AG10803 (cell line): ENCODE measurements around the gene PORCN.

Experiments used
- DNase-seq: peaks from one replicate; pipeline ENCODE4 v3.0.0; 2010; ENCODE audit warnings: low read depth
- H3K4me3 ChIP-seq: 2 replicates; pipeline ENCODE4 v1.5.1; 2011; ENCODE audit warnings: mild to moderate bottlenecking, low read length, control low read depth
- TF ChIP-seq, protein P1 (sequence below): conservative IDR thresholded peaks from 2 replicates; pipeline ENCODE4 v1.5.1; 2011; ENCODE audit warnings: mild to moderate bottlenecking, low read length, control low read depth, inconsistent platforms

Gene PORCN

DNA sequence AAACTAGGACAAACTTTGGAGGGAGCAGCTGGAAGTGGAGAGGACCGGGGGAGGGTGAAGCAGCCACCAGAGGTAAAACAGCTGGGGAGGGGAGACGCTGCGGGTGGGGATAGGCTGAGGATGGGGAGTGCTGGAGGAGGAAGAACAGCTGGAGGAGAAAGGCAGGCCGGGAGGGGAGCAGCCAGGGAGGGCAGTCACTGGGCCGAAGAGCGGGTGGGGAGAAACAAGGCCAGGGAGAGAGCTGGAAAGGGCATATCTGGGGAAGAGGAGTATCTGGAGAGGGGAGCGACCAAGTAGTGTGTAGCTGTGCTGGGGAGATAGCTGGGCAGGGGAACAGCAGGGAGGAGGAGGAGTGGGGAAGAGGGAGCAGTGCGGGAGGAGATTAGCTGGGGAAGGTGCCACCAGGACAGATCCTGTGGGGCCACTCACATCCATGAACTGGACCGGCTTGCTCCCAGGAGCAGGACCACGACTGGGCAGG lies 41.5 kb upstream of the PORCN start:
- TF ChIP-seq, protein P1, sequence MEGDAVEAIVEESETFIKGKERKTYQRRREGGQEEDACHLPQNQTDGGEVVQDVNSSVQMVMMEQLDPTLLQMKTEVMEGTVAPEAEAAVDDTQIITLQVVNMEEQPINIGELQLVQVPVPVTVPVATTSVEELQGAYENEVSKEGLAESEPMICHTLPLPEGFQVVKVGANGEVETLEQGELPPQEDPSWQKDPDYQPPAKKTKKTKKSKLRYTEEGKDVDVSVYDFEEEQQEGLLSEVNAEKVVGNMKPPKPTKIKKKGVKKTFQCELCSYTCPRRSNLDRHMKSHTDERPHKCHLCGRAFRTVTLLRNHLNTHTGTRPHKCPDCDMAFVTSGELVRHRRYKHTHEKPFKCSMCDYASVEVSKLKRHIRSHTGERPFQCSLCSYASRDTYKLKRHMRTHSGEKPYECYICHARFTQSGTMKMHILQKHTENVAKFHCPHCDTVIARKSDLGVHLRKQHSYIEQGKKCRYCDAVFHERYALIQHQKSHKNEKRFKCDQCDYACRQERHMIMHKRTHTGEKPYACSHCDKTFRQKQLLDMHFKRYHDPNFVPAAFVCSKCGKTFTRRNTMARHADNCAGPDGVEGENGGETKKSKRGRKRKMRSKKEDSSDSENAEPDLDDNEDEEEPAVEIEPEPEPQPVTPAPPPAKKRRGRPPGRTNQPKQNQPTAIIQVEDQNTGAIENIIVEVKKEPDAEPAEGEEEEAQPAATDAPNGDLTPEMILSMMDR, result no peak
- DNase-seq, result no peak
- peak overlapping the region; percentile 55 for H3K4me3 ChIP-seq

- TF ChIP-seq, protein P1, result no peak
- peak overlapping the region; percentile 55 for H3K4me3 ChIP-seq
- DNase-seq, result no peak
These were observed 40.5 kb upstream of the PORCN start for GRCh38 chrX:48468247-48468671.

DNA sequence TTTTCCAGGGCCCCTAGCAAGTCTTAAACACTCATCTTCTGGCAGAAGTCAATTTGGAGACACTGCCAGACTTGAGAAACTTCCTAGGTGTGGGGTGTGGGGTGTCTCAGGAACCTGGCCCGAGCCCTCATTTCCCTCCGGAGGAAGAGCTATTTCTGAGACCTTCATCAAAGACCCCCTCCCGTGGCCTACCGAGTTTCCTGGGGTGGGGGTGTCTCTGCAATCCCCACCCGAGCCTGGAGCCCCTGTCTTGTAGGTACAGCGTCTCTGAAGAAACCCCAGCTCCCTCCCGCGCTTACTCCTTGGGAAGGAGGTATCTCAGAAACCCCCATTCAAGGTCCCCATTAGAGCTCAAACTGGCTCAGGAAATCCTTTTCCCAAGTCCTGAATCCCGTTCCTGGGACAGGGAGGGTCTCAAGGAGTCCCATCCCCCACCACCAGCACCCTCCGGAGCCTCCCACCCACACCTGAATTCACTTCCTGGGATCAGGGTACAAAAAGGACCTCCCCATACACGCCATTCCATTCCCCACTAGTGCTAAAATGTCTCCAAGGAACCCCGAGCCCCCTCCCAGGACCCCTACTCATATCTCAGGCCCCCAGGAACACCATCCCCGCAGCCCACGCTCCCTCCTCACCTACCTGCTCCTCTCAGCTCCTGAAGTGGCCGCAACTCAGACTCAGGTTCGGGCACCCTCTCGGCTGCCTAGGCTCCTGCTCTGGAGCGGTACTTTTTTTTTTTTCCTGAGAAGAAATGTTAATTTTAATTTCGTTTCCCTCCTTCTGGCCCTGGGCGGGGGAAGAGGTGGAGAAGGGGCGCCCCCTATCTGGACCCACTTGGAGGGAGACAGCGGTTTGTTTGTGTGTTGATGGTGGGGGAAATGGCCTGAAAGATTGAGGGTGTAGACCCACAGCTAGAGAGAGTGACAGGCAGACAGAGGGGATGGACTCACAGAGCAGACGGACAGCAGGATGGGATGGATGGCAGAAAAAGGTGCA lies 39.8 kb upstream of the PORCN start:
- DNase-seq, result no peak
- H3K4me3 ChIP-seq, result peak overlapping the region; percentile 55
- TF ChIP-seq, protein P1, result peak; percentile 11; the same call in 1 of the 2 replicates

DNA sequence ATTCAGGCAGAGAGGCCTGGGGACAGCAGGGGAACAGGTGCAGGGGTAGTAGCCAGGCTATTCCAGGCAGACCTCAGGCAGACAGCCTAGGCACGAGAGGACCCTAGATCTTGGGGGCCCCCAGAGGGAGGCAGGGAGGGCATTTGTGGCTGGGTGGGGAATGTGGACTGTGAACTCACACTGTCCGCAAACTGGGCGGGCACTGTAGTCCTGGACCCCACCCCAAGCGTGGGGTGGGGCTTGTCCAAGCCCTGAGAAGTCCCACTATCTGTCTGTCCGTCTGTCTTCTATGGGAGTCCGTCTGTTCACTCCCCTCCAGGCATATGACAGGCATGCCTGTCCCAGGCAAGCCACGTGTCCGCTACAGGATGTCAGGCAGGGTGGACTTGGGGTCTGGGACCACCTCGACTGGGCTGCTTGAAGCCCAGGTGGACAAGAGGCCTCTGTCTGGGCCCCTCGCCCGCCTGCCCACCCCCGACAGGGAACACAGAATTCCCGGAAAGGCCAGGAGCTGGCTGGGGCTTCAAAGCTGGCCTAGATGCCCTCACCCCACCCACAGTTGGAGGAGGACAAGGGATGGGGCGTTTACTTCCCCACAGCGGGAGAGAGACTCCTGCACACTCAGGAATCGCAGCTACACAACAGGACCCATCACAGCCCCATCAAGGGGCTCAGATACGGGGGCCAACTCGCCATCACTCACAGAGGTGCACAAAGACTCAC lies 38.5 kb upstream of the PORCN start, which contains the start of gene SLC38A5:
Gene SLC38A5 (minus strand): TSS at position 151 of the 723 bp plus-strand sequence. CDS start 2,336 bp downstream, outside the sequence.
- TF ChIP-seq, protein P1, result no peak
- H3K4me3 ChIP-seq, result peak within 1 kb of the TSS; percentile 55
- DNase-seq, result no peak

GRCh38 chrX:48470833-48471118 lies 38.0 kb upstream of the PORCN start:
- no peak overlapping the region for H3K4me3 ChIP-seq
- TF ChIP-seq, protein P1, result no peak

DNA sequence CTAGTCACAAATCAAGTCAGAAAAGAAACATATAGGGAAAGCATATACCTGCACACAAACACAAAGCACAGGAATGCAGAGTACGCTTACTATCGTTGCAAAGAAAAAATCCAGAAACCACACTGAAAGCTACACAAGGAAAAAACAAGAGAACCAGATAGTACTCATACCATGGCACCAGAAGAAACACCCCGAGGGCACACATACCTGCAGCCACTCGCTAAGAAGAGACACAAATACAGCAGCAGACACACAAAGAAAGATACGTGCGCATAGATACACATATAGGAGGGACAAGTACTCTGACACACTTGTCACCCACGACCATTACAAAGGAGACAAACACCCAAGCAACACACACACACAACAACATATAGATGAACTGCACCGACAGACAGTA lies 37.3 kb upstream of the PORCN start:
- H3K4me3 ChIP-seq, result no peak overlapping the region
- DNase-seq, result no peak
- TF ChIP-seq, protein P1, result no peak

More at GRCh38 chrX:48470833-48471118, 38.0 kb upstream of the PORCN start:
- no peak for DNase-seq
